K562 (cell line): Measurements from ENCODE around the gene KIF3B. TPM values are rescaled to one million over a fixed set of nuclear protein-coding genes. Genes with fewer than 3 reads are reported as not detected.

Experiments used
- ATAC-seq: fragments of 200-7000 bp; cut with Tn5 transposase; 3 replicates; pipeline ENCODE4 v1.9.1; 2020; ENCODE audit warnings: moderate library complexity
- BruUV-seq: library from RNA; stranded (reverse); fragments of 400-500 nt; replicated peaks from 2 replicates; lab custom pipeline; 2021; lab: Mats Ljungman, UMichigan
- CTCF ChIA-PET: fragments of 300-600 bp; formaldehyde crosslinking; extraction: SDS; loops from one replicate; lab custom pipeline; 2021; ENCODE audit warnings: low intra/inter-chr PET ratio; lab: Yijun Ruan, JAX
- POLR2A ChIA-PET: fragments of 300-600, 350-650 bp; sonication (Branson Sonifier 250); formaldehyde crosslinking; extraction: SDS; loops from one replicate; lab custom pipeline; 2021; ENCODE audit warnings: antibody characterized with exemption, inconsistent platforms; lab: Yijun Ruan, JAX
- DNase-seq, 4 experiments: peaks; one replicate each; pipeline versions ENCODE4 v3.0.0 to v3.0.0-alpha.2; 2011 to 2018; ENCODE audit warnings: low spot score in 3 of 4, mixed read lengths in 3 of 4; ENCODE audit errors: extremely low read depth in 1 of 4
- FAIRE-seq: peaks from 2 replicates; lab custom pipeline; 2011; peaks lifted over from hg19 to GRCh38; lab: Jason Lieb, UNC
- H2AFZ ChIP-seq: 2 replicates; pipeline ENCODE4 v1.6.0; 2011; ENCODE audit warnings: low read depth, low read length, control low read depth, inconsistent platforms
- H3K27ac ChIP-seq: fragments of 200-600 bp; 3 replicates; pipeline ENCODE4 v1.8.0; 2011; ENCODE audit warnings: low read depth, mild to moderate bottlenecking, control low read depth, inconsistent platforms, low read length, moderate library complexity, mixed read lengths; ENCODE audit errors: extremely low read depth
- H3K27me3 ChIP-seq, 2 experiments: fragments of 300-600 bp in 1 of 2; 2 replicates in 1 of 2; 3 replicates in 1 of 2; pipeline versions ENCODE4 v1.6.0 to v1.8.0; 2011; ENCODE audit warnings: inconsistent platforms in 2 of 2, low read length in 2 of 2, mild to moderate bottlenecking in 1 of 2, mixed read lengths in 1 of 2, moderate library complexity in 1 of 2; ENCODE audit not compliant: control insufficient read depth in 2 of 2, insufficient read depth in 2 of 2
- H3K36me3 ChIP-seq: fragments of 300-600 bp; 3 replicates; pipeline ENCODE4 v1.8.0; 2011; ENCODE audit warnings: mild to moderate bottlenecking, low read length, inconsistent platforms; ENCODE audit not compliant: control insufficient read depth, insufficient read depth
- H3K4me1 ChIP-seq, 2 experiments: fragments of 200-600 bp in 1 of 2; replicated peaks in 1 of 2; 2 replicates in 1 of 2; 3 replicates in 1 of 2; pipeline versions ENCODE4 v1.5.1 to v1.8.0; 2011; ENCODE audit warnings: inconsistent platforms in 2 of 2, low read length in 2 of 2, mild to moderate bottlenecking in 1 of 2, mixed read lengths in 1 of 2, moderate library complexity in 1 of 2; ENCODE audit not compliant: control insufficient read depth in 2 of 2, insufficient read depth in 2 of 2
- H3K4me2 ChIP-seq: 2 replicates; pipeline ENCODE4 v1.6.1; 2011; ENCODE audit warnings: low read length, control low read depth, inconsistent platforms, mixed read lengths; ENCODE audit not compliant: insufficient read depth
- H3K4me3 ChIP-seq: fragments of 200-600 bp; sonication (generic), shearing (Covaris generic); 2 replicates; pipeline ENCODE4 v1.5.1; 2016; ENCODE audit warnings: control low read depth, inconsistent platforms
- H3K79me2 ChIP-seq: fragments of 200-600 bp; 3 replicates; pipeline ENCODE4 v1.8.0; 2011; ENCODE audit warnings: low read length, inconsistent platforms; ENCODE audit not compliant: control insufficient read depth, insufficient read depth
- H3K9ac ChIP-seq, 2 experiments: 2 replicates each; pipeline versions ENCODE4 v1.6.0 to v1.6.1; 2011; ENCODE audit warnings: low read depth in 2 of 2, low read length in 2 of 2, control low read depth in 1 of 2, inconsistent platforms in 1 of 2, mild to moderate bottlenecking in 1 of 2, mixed read lengths in 1 of 2; ENCODE audit not compliant: insufficient read depth in 1 of 2
- H3K9me1 ChIP-seq: one replicate; pipeline ENCODE4 v1.6.0; 2011; ENCODE audit warnings: inconsistent platforms, mild to moderate bottlenecking, low read length, moderate library complexity; ENCODE audit not compliant: control insufficient read depth, insufficient read depth
- H3K9me3 ChIP-seq: replicated peaks from 2 replicates; pipeline ENCODE4 v1.5.1; 2011; ENCODE audit warnings: low read depth, low read length, inconsistent platforms; ENCODE audit not compliant: control insufficient read depth, insufficient read depth
- H4K20me1 ChIP-seq: replicated peaks from 2 replicates; pipeline ENCODE4 v1.6.1; 2011; ENCODE audit warnings: low read length, inconsistent platforms, mixed read lengths; ENCODE audit not compliant: control insufficient read depth, insufficient read depth
- FOXA3 ChIP-seq, 2 experiments: fragments of 450-650 bp in 1 of 2; sonication (generic) in 1 of 2; formaldehyde crosslinking; IDR thresholded peaks in 1 of 2; conservative IDR thresholded peaks in 1 of 2; 2 replicates each; pipeline versions ENCODE4 v1.4.0 to v1.8.0; 2020 to 2022; ENCODE audit warnings: mild to moderate bottlenecking in 2 of 2, missing genetic modification reagents in 1 of 2
- FOXJ2 ChIP-seq: fragments of 200-800 bp; sonication (Bioruptor generic); IDR thresholded peaks from 2 replicates; pipeline ENCODE4 v1.6.1; 2016; ENCODE audit warnings: missing genetic modification characterization, missing compliant biosample characterization
- LCOR ChIP-seq: sonication (generic); formaldehyde crosslinking; IDR thresholded peaks from 2 replicates; pipeline ENCODE4 v1.8.0; 2022; ENCODE audit warnings: mild to moderate bottlenecking, missing genetic modification reagents
- MAZ ChIP-seq, 2 experiments: fragments of 450-650 bp in 1 of 2; sonication (generic) in 1 of 2; formaldehyde crosslinking; IDR thresholded peaks in 1 of 2; conservative IDR thresholded peaks in 1 of 2; 2 replicates each; pipeline versions ENCODE4 v1.4.0 to v1.5.0; 2020; ENCODE audit warnings: mild to moderate bottlenecking in 1 of 2, missing genetic modification reagents in 1 of 2
- MYC ChIP-seq, 2 experiments: fragments of 250-450 bp in 1 of 2; sonication (Bioruptor Pico) in 1 of 2; IDR thresholded peaks; 2 replicates each; pipeline versions ENCODE4 v1.5.1 to v1.6.1; 2012 to 2021; ENCODE audit warnings: low read depth in 2 of 2, borderline replicate concordance in 1 of 2, improper control_type of control experiment in 1 of 2, low read length in 1 of 2, mild to moderate bottlenecking in 1 of 2, moderate library complexity in 1 of 2
- PML ChIP-seq: IDR thresholded peaks from 2 replicates; pipeline ENCODE4 v1.6.1; 2012; ENCODE audit warnings: low read length, inconsistent platforms
- ZC3H8 ChIP-seq: fragments of 450-650 bp; IDR thresholded peaks from 2 replicates; pipeline ENCODE4 v1.6.1; 2017
- ZNF24 ChIP-seq: fragments of 450-650 bp; IDR thresholded peaks from 2 replicates; pipeline ENCODE4 v1.6.1; 2016
- WGBS: fragments of 100-300 bp; shearing (Covaris generic); methylation state at CpG from one replicate; pipeline ENCODE4 v1.1.6; 2016; ENCODE audit warnings: low coverage, mixed read lengths; ENCODE audit not compliant: insufficient coverage; ENCODE audit errors: missing lambda C conversion rate; 5-methylcytosine and 5-hydroxymethylcytosine counted together
- in situ Hi-C: fragments of 300-500 bp; cut with MboI; formaldehyde crosslinking; loops from 4 replicates; pipeline ENCODE4 v1.15.0; 2018; ENCODE audit warnings: inconsistent platforms, mixed read lengths
- intact Hi-C: fragments of 100-400 bp; cut with micrococcal nuclease; formaldehyde crosslinking; loops from 2 replicates; pipeline ENCODE4 v1.14.2; 2022
- polyA plus RNA-seq, 8 experiments: library from polyadenylated mRNA; depleted of rRNA in 4 of 8; stranded (reverse) in 5 of 8; unstranded in 3 of 8; fragments of >200 nt; fragmentation: Nextera tagmentation in 2 of 8; fragmentation: Illumina TruSeq in 1 of 8; extraction: Ambion mirVana in 2 of 8; extraction: Trizol in 1 of 8; gene quantifications; 2 replicates each; pipeline versions ENCODE4 v1.2.1 to v1.2.3, GENCODE V29; 2011 to 2014; ENCODE audit warnings: inconsistent platforms in 1 of 8, missing spikeins in 1 of 8
- total RNA-seq, 7 experiments: library from RNA; depleted of rRNA in 6 of 7; stranded (reverse); fragments of >200 nt in 6 of 7; fragmentation: Illumina TruSeq in 2 of 7; extraction: Trizol in 2 of 7; gene quantifications; 2 replicates each; pipeline versions ENCODE4 v1.2.1 to v1.2.3, GENCODE V29; 2011 to 2021; ENCODE audit warnings: low replicate concordance in 1 of 7
- TF ChIP-seq, protein P1 (sequence below): sonication (generic); formaldehyde crosslinking; IDR thresholded peaks from 2 replicates; pipeline ENCODE4 v1.5.0; 2020; ENCODE audit warnings: missing genetic modification reagents

KIF3B gene
- total and polyA plus RNA-seq, 9 of the 15 experiments (the other 6 are each of a cell fraction or from before 2014, with no cell fraction given) = 2.9 to 12.3 (median 8.6) TPM

DNA sequence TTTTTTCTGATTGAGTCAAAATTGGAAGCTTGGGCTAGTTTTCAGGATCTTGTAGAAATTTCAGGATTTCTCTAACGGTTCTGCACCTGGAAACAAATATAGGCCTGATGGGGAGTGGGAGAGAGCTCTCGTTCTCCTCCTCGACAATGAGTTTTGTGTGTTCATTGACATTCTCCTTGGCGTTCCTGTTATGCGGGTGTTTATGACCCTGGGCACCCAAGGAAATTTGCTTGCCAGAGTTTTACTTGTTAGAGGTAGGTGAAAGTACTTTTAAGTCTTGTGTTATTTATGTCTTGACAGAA lies 82.8 kb downstream of the KIF3B start:
- peaks cover 17 to 29% of the 10 kb centered on the region in 2 experiments; a peak in 4 of 5 replicates for H3K4me1 ChIP-seq
- peaks cover 35% of the 10 kb centered on the region for H4K20me1 ChIP-seq
- H3K9me1 ChIP-seq = peaks cover 3% of the 10 kb centered on the region
- H3K27me3 ChIP-seq = no peaks in the 10 kb centered on the region
- peak overlapping the region; percentile 96 for H3K4me3 ChIP-seq
- H3K36me3 ChIP-seq = peaks cover 25% of the 10 kb centered on the region; the same call in 2 of the 3 replicates
- ChIA-PET POLR2A (interaction anchor here (0.6 to 2.2 kb wide), 8 partner anchors 9 to 133 kb away, joined by 3 to 16 read pairs (median 4); no protein-coding TSS in a partner anchor), CTCF (interaction anchor here (0.6 kb wide), 1 partner anchor 29 kb away, joined by 3 read pairs; no protein-coding TSS in a partner anchor)
- H3K4me2 ChIP-seq = peak overlapping the region; percentile 99
- BruUV-seq = no TSS peak
- no peak overlapping the region for H2AFZ ChIP-seq
- peaks cover 70% of the 10 kb centered on the region for H3K79me2 ChIP-seq
- H3K9ac ChIP-seq = peak overlapping the region in 1 of 2 experiments; percentile 94; a peak in 2 of 4 replicates
- no peaks in the 10 kb centered on the region for H3K9me3 ChIP-seq
- intact Hi-C loops (no loop called here), in situ Hi-C loops (no loop called here)
- peak in 1 of 4 experiments; percentile 12 for DNase-seq
- no peak for ATAC-seq
- peak overlapping the region; percentile 99; the same call in 1 of the 3 replicates for H3K27ac ChIP-seq
- 7% methylated on average over 5 of the region's 5 CpGs for WGBS
- TF ChIP-seq ZNF24 (no peak), FOXA3 (CRISPR knock-in tag; conservative IDR thresholded peaks at IDR 0.05 in 1 of 2, IDR thresholded peaks at IDR 0.05 in 1 of 2) (no peak), MAZ (CRISPR knock-in tag; conservative IDR thresholded peaks at IDR 0.05 in 1 of 2, IDR thresholded peaks at IDR 0.05 in 1 of 2) (no peak), ZC3H8 (no peak), LCOR (CRISPR knock-in tag) (0 out of 2 replicates have a peak, but pooled peaks have one; percentile 7), PML (no peak), FOXJ2 (tag) (no peak), MYC (IDR thresholded peaks at IDR 0.05; ENCODE audit: low read depth, low read length) (no peak), MYC (CRISPR knock-in tag; IDR thresholded peaks at IDR 0.05; ENCODE audit: borderline replicate concordance, low read depth) (no peak)
- TF ChIP-seq, protein P1, sequence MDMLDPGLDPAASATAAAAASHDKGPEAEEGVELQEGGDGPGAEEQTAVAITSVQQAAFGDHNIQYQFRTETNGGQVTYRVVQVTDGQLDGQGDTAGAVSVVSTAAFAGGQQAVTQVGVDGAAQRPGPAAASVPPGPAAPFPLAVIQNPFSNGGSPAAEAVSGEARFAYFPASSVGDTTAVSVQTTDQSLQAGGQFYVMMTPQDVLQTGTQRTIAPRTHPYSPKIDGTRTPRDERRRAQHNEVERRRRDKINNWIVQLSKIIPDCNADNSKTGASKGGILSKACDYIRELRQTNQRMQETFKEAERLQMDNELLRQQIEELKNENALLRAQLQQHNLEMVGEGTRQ (CRISPR knock-in tag) = no peak
- FAIRE-seq = no peak
